SK-N-SH treated with all-trans-retinoic acid at 6 μM for 48 hours (cell line): ENCODE measurements around the gene LMNB1.
A peak's percentile ranks its signal among the peaks of the same experiment; 100 is the strongest.

ENCODE experiments used
- ATAC-seq: fragments of 200-7000 bp; cut with Tn5 transposase; 3 replicates; pipeline ENCODE4 v1.9.1; 2020; ENCODE audit warnings: mild to moderate bottlenecking, moderate library complexity
- ARNTL ChIP-seq: fragments of 450-650 bp; formaldehyde crosslinking; IDR thresholded peaks from 2 replicates; pipeline ENCODE4 v1.5.0; 2020; ENCODE audit warnings: low read depth, mild to moderate bottlenecking, moderate library complexity, borderline replicate concordance
- BACH2 ChIP-seq: fragments of 250-450 bp; sonication (Bioruptor Pico); IDR thresholded peaks from 2 replicates; pipeline ENCODE4 v1.9.0; 2021; ENCODE audit warnings: mild to moderate bottlenecking, borderline replicate concordance
- CREB5 ChIP-seq: fragments of 250-450 bp; sonication (Bioruptor Pico); IDR thresholded peaks from 2 replicates; pipeline ENCODE4 v1.5.1; 2020; ENCODE audit warnings: low read depth, mild to moderate bottlenecking, moderate library complexity
- CSDC2 ChIP-seq: fragments of 250-450 bp; sonication (Bioruptor Pico); IDR thresholded peaks from 2 replicates; pipeline ENCODE4 v1.5.0; 2020; ENCODE audit warnings: mild to moderate bottlenecking, moderate library complexity
- CSRNP3 ChIP-seq: fragments of 250-450 bp; sonication (Bioruptor Pico); IDR thresholded peaks from 2 replicates; pipeline ENCODE4 v1.5.1; 2021; ENCODE audit warnings: mild to moderate bottlenecking, moderate library complexity
- ESRRG ChIP-seq: fragments of 250-450 bp; sonication (Bioruptor Pico); IDR thresholded peaks from 2 replicates; pipeline ENCODE4 v1.6.1; 2021; ENCODE audit warnings: mild to moderate bottlenecking
- GLIS3 ChIP-seq: fragments of 250-450 bp; sonication (Bioruptor Pico); IDR thresholded peaks from 2 replicates; pipeline ENCODE4 v1.5.0; 2020; ENCODE audit warnings: mild to moderate bottlenecking, moderate library complexity
- ISL1 ChIP-seq: fragments of 250-450 bp; sonication (Bioruptor Pico); IDR thresholded peaks from 2 replicates; pipeline ENCODE4 v2.1.2; 2022; ENCODE audit warnings: mild to moderate bottlenecking, moderate library complexity
- OSR1 ChIP-seq: fragments of 250-450 bp; sonication (Bioruptor Pico); IDR thresholded peaks from 2 replicates; pipeline ENCODE4 v1.8.0; 2022; ENCODE audit warnings: moderate library complexity, mild to moderate bottlenecking, inconsistent platforms
- PATZ1 ChIP-seq: fragments of 250-450 bp; sonication (Bioruptor Pico); IDR thresholded peaks from 2 replicates; pipeline ENCODE4 v1.8.0; 2020; ENCODE audit warnings: mild to moderate bottlenecking, moderate library complexity, borderline replicate concordance
- POU6F1 ChIP-seq: fragments of 250-450 bp; sonication (Bioruptor Pico); IDR thresholded peaks from 2 replicates; pipeline ENCODE4 v1.8.0; 2021; ENCODE audit warnings: low read depth, mild to moderate bottlenecking, moderate library complexity, borderline replicate concordance
- PPARA ChIP-seq: fragments of 250-450 bp; sonication (Bioruptor Pico); IDR thresholded peaks from 2 replicates; pipeline ENCODE4 v1.5.0; 2020; ENCODE audit warnings: mild to moderate bottlenecking, borderline replicate concordance
- RARB ChIP-seq: fragments of 250-450 bp; sonication (Bioruptor Pico); IDR thresholded peaks from 2 replicates; pipeline ENCODE4 v1.8.0; 2021; ENCODE audit warnings: mild to moderate bottlenecking, moderate library complexity
- SNAI2 ChIP-seq: fragments of 250-450 bp; sonication (Bioruptor Pico); IDR thresholded peaks from 2 replicates; pipeline ENCODE4 v1.5.0; 2020; ENCODE audit warnings: mild to moderate bottlenecking, moderate library complexity
- TCF4 ChIP-seq: fragments of 250-450 bp; sonication (Bioruptor Pico); IDR thresholded peaks from 2 replicates; pipeline ENCODE4 v1.8.0; 2021; ENCODE audit warnings: mild to moderate bottlenecking, moderate library complexity, borderline replicate concordance
- ZC3H10 ChIP-seq: fragments of 250-450 bp; sonication (Bioruptor Pico); IDR thresholded peaks from 2 replicates; pipeline ENCODE4 v1.5.1; 2021; ENCODE audit warnings: mild to moderate bottlenecking, moderate library complexity
- ZFP3 ChIP-seq: fragments of 250-450 bp; sonication (Bioruptor Pico); IDR thresholded peaks from 2 replicates; pipeline ENCODE4 v1.5.0; 2020; ENCODE audit warnings: mild to moderate bottlenecking, moderate library complexity
- ZFP30 ChIP-seq: fragments of 450-650 bp; formaldehyde crosslinking; IDR thresholded peaks from 2 replicates; pipeline ENCODE4 v1.5.0; 2022; ENCODE audit warnings: mild to moderate bottlenecking, moderate library complexity
- ZNF565 ChIP-seq: fragments of 450-650 bp; formaldehyde crosslinking; conservative IDR thresholded peaks from 2 replicates; pipeline ENCODE4 v1.5.0; 2020; ENCODE audit warnings: low read depth, mild to moderate bottlenecking, moderate library complexity
- ZNF70 ChIP-seq: fragments of 450-650 bp; formaldehyde crosslinking; IDR thresholded peaks from 2 replicates; pipeline ENCODE4 v1.5.0; 2020; ENCODE audit warnings: mild to moderate bottlenecking, moderate library complexity
- ZNF8 ChIP-seq: fragments of 450-650 bp; formaldehyde crosslinking; IDR thresholded peaks from 2 replicates; pipeline ENCODE4 v1.5.0; 2020; ENCODE audit warnings: mild to moderate bottlenecking, moderate library complexity

Gene LMNB1

GRCh38 chr5:126801992-126802294 lies 25.0 kb downstream of the LMNB1 start:
- TF ChIP-seq SNAI2 (CRISPR knock-in tag) (no peak), RARB (CRISPR knock-in tag) (no peak), BACH2 (CRISPR knock-in tag) (no peak), CREB5 (no peak), OSR1 (CRISPR knock-in tag) (no peak), CSRNP3 (CRISPR knock-in tag) (no peak), ZNF565 (no peak), ZFP3 (no peak), GLIS3 (CRISPR knock-in tag) (no peak), ARNTL (CRISPR knock-in tag) (no peak), PPARA (CRISPR knock-in tag) (no peak), ESRRG (CRISPR knock-in tag) (no peak), PATZ1 (no peak), TCF4 (CRISPR knock-in tag) (no peak), ZNF70 (CRISPR knock-in tag) (no peak), ZNF8 (CRISPR knock-in tag) (no peak), CSDC2 (CRISPR knock-in tag) (no peak)
- ATAC-seq: peak; percentile 73

GRCh38 chr5:126805063-126805462 lies 28.1 kb downstream of the LMNB1 start:
- TF ChIP-seq CREB5 (no peak), ISL1 (CRISPR knock-in tag) (0 out of 2 replicates have a peak, but pooled peaks have one; percentile 24), RARB (CRISPR knock-in tag) (no peak), ZC3H10 (CRISPR knock-in tag) (no peak)

GRCh38 chr5:126808521-126808988 lies 31.6 kb downstream of the LMNB1 start:
- ATAC-seq: peak; percentile 60

More at GRCh38 chr5:126805063-126805462, 28.1 kb downstream of the LMNB1 start:
- peak; percentile 55 for ATAC-seq

More at GRCh38 chr5:126808521-126808988, 31.6 kb downstream of the LMNB1 start:
- TF ChIP-seq ZFP30 (CRISPR knock-in tag): no peak
- no peak for TF ChIP-seq ARNTL (CRISPR knock-in tag)
- TF ChIP-seq ISL1 (CRISPR knock-in tag): no peak
- no peak for TF ChIP-seq POU6F1
- TF ChIP-seq ZFP3: no peak
- TF ChIP-seq PATZ1: no peak
- TF ChIP-seq ESRRG (CRISPR knock-in tag): no peak
- no peak for TF ChIP-seq OSR1 (CRISPR knock-in tag)
- no peak for TF ChIP-seq TCF4 (CRISPR knock-in tag)
- no peak for TF ChIP-seq ZNF70 (CRISPR knock-in tag)
